Choroid plexus epithelial cell (primary cell): ENCODE measurements around the gene ADRA2B.

Experiments
- DNase-seq: peaks from one replicate; pipeline ENCODE4 v3.0.0-alpha.2; 2010; ENCODE audit warnings: low read depth
- H3K4me3 ChIP-seq: 2 replicates; pipeline ENCODE4 v1.5.1; 2011; ENCODE audit warnings: low read depth, mild to moderate bottlenecking, control low read depth, low read length, moderate library complexity
- TF ChIP-seq, protein P1 (sequence below): conservative IDR thresholded peaks from 2 replicates; pipeline ENCODE4 v1.5.1; 2011; ENCODE audit warnings: low read depth, mild to moderate bottlenecking, control low read depth, inconsistent platforms, low read length, moderate library complexity

Gene ADRA2B

DNA sequence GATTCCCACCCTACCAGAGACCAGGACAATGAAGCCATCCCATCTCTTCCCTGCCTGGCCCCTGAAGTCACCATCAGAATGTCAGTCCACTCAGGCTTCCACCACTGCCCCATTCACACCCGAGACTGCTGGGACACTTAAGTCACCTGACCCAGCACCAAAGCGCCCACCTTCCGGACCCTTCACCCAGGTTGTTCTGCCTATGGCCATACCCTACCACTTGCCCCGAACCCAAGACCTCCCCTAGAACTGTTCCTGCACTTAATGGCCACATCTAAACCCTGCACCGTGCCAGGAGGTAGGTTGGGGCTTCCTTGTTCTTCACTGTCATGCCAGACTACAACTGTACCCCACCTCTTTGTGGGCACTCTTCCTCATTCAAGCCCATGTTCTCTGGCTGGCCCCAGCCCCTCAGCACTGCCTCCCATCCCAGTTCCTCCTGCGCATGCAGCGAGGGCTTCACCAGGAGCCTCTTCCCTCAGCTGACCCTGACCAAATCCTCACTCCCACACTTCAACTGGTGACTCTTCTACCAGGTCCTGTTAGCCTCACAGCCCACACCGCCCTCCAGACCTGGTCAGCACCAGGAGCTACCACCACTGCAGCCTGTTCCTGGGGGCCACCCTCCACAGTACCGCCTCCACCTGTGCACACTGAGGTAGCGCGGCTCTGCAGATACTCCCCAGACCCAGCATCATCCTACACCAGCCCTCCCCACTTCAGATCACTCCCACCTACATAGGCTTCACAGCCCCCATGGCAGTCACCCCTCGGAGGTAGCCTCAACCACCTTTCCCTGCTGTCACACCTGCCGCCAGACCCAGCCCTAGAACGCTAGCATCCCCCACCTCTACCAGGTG lies 8.3 kb upstream of the ADRA2B start:
- DNase-seq, result no peak
- no peak overlapping the region for H3K4me3 ChIP-seq
- TF ChIP-seq, protein P1, sequence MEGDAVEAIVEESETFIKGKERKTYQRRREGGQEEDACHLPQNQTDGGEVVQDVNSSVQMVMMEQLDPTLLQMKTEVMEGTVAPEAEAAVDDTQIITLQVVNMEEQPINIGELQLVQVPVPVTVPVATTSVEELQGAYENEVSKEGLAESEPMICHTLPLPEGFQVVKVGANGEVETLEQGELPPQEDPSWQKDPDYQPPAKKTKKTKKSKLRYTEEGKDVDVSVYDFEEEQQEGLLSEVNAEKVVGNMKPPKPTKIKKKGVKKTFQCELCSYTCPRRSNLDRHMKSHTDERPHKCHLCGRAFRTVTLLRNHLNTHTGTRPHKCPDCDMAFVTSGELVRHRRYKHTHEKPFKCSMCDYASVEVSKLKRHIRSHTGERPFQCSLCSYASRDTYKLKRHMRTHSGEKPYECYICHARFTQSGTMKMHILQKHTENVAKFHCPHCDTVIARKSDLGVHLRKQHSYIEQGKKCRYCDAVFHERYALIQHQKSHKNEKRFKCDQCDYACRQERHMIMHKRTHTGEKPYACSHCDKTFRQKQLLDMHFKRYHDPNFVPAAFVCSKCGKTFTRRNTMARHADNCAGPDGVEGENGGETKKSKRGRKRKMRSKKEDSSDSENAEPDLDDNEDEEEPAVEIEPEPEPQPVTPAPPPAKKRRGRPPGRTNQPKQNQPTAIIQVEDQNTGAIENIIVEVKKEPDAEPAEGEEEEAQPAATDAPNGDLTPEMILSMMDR, result no peak

DNA sequence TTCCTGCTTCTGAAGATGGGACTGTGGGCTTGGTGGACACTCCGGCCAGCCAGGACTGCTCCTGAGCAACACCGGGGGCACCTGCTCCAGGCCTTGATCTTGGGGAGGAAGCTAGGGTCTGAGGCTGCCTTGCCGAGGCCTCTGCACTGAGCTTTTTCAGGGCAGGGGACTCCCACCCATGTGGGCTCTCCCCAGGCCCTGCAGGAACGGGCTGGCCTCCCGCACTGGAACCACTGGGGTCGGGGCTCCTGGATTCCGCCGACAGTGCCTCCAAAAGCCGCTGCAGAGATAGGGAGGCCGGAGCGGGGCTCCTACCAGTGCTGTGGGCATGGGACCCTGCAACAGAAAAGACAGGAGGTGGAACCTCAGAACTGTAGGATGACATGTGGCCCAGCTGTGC lies 7.6 kb upstream of the ADRA2B start:
- no peak overlapping the region for H3K4me3 ChIP-seq
- DNase-seq, result no peak
- TF ChIP-seq, protein P1, result no peak

DNA sequence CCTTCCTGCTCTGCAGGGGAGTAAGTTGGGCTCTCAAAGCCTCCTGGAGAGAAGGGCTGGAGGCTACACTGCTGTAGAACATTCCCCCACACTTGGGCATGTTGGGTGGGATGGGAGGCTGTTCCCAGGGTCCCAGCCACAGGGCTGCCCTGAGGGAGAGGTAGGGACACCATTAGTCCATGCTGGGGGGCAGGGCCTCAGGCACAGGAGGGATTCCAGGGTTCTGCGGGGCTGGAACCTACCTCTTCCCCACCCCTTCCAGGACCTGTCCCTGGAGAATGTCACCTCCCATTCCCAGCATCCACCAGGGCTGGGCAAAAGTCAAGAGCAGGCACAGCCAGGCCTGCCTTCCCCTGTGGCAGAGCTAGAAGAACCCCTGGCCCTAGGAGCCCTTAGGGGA lies 6.9 kb upstream of the ADRA2B start:
- TF ChIP-seq, protein P1, result no peak
- H3K4me3 ChIP-seq, result no peak overlapping the region
- no peak for DNase-seq

DNA sequence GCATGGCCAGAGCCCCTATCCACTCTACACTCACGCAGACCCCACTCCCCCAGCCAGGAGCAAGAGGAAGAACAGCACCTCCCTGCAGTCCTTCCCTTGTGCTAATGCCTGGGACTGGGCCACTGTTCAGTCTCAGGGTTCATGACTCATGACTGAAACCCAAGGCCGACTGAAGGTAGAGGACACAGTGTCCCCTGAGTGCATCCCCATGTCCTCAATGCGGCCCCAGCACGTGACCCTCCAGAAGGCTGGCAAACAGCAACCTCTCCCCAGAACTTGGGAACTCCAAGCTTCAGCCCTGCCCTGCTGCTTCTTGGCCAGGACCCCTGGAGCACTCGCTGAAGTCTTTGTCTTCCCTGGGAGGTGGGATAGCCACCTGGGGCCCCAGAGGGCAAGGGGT lies 6.0 kb upstream of the ADRA2B start:
- no peak overlapping the region for H3K4me3 ChIP-seq
- TF ChIP-seq, protein P1, result no peak
- no peak for DNase-seq

DNA sequence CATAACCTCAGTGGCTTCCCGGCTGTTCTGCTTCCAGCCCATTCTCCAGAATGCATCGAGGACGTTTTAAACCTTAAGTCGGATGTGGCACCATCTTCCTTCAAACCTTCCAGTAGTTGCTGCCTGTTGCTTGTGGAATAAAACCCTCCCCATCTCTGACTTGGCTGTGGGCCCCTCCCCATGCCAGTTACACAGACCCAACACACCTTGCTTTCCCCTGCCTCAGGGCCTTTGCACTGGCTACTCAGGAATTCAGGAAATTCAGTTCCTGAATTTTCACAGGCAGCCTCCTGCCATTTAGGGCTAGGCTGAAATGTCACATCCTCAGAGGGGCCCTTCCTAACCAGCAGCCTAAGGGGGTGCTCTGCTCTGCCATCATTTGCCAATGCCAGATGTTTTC lies 5.0 kb upstream of the ADRA2B start:
- no peak overlapping the region for H3K4me3 ChIP-seq
- no peak for DNase-seq
- TF ChIP-seq, protein P1, result no peak

DNA sequence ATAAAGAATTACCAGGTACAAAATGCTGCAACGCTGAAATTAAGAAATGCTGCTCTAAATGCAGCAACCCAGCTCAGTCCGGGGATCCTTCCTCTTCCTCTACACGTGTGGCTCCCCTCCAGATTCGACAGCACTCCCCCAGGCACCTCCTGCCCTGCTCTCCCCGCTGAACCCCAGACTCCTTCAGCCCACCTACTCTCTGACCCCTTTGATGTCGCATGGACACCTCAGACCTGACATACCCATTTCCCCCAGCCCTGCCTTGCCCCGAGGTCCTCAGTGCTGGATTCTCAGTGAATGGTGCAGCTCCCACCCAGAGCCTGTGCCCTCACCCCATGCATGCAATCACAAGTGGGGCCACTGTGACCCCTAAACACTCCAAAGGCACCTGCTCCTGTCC lies 4.6 kb upstream of the ADRA2B start:
- no peak for DNase-seq
- TF ChIP-seq, protein P1, result no peak
- no peak overlapping the region for H3K4me3 ChIP-seq
